Hepatocyte (in vitro differentiated cells): ENCODE measurements around the gene C19orf73. TPM values are rescaled to one million over a fixed set of nuclear protein-coding genes. Genes with fewer than 3 reads are reported as not detected.
"Not testable (repeated sequence)": the region's sequence is repeated elsewhere in the genome, so short reads cannot be mapped to it uniquely, and the experiment has no call there.

Experiments used
- DNase-seq: peaks from one replicate; pipeline ENCODE4 v3.0.0-alpha.2; 2016; ENCODE audit warnings: low spot score
- H2AFZ ChIP-seq: fragments of 200-600 bp; sonication (generic); 2 replicates; pipeline ENCODE4 v1.6.0; 2016; ENCODE audit warnings: antibody characterized with exemption, mild to moderate bottlenecking
- H3K27ac ChIP-seq: fragments of 200-600 bp; sonication (generic); 2 replicates; pipeline ENCODE4 v1.5.1; 2016; ENCODE audit warnings: mild to moderate bottlenecking
- H3K27me3 ChIP-seq: fragments of 200-600 bp; sonication (generic); 2 replicates; pipeline ENCODE4 v1.6.1; 2016
- H3K36me3 ChIP-seq: fragments of 200-600 bp; sonication (generic); replicated peaks from 2 replicates; pipeline ENCODE4 v1.5.1; 2016; ENCODE audit warnings: low read depth; ENCODE audit not compliant: insufficient read depth
- H3K4me1 ChIP-seq: fragments of 200-600 bp; sonication (generic); 2 replicates; pipeline ENCODE4 v1.5.1; 2016; ENCODE audit warnings: mild to moderate bottlenecking, moderate library complexity; ENCODE audit not compliant: insufficient read depth
- H3K4me2 ChIP-seq: fragments of 200-600 bp; sonication (generic); 2 replicates; pipeline ENCODE4 v1.6.0; 2016
- H3K4me3 ChIP-seq: fragments of 200-600 bp; sonication (generic); 2 replicates; pipeline ENCODE4 v1.5.1; 2016; ENCODE audit warnings: mild to moderate bottlenecking
- H3K79me2 ChIP-seq: fragments of 200-600 bp; sonication (generic); 2 replicates; pipeline ENCODE4 v1.6.0; 2017; ENCODE audit warnings: mild to moderate bottlenecking
- H3K9me2 ChIP-seq: fragments of 200-600 bp; sonication (generic); replicated peaks from 2 replicates; pipeline ENCODE4 v1.6.0; 2017; ENCODE audit warnings: mild to moderate bottlenecking; ENCODE audit not compliant: insufficient read depth
- H3K9me3 ChIP-seq: fragments of 200-600 bp; sonication (generic); 2 replicates; pipeline ENCODE4 v1.5.1; 2016; ENCODE audit warnings: low read depth, mild to moderate bottlenecking
- H4K20me1 ChIP-seq: fragments of 200-600 bp; sonication (generic); 2 replicates; pipeline ENCODE4 v1.6.0; 2016; ENCODE audit warnings: mild to moderate bottlenecking; ENCODE audit not compliant: insufficient read depth, poor library complexity, severe bottlenecking
- CTCF ChIP-seq: fragments of 200-600 bp; sonication (generic); IDR thresholded peaks from 2 replicates; pipeline ENCODE4 v1.5.1; 2016; ENCODE audit warnings: antibody characterized with exemption, mild to moderate bottlenecking; ENCODE audit not compliant: poor library complexity
- EZH2 ChIP-seq: fragments of 200-600 bp; sonication (generic); IDR thresholded peaks from 2 replicates; pipeline ENCODE4 v1.6.1; 2016; ENCODE audit warnings: antibody characterized with exemption, mild to moderate bottlenecking, borderline replicate concordance
- EZH2phosphoT487 ChIP-seq: fragments of 200-600 bp; sonication (generic); IDR thresholded peaks from one replicate; pipeline ENCODE4 v1.6.1; 2018; ENCODE audit warnings: antibody characterized with exemption, mild to moderate bottlenecking, low read depth, moderate library complexity; ENCODE audit not compliant: unreplicated experiment, severe bottlenecking
- WGBS: methylation state at CpG from one replicate; pipeline ENCODE4 v1.1.6; 2016; ENCODE audit warnings: low lambda C conversion rate; ENCODE audit errors: missing lambda C conversion rate; 5-methylcytosine and 5-hydroxymethylcytosine counted together
- polyA plus RNA-seq: library from polyadenylated mRNA; unstranded; fragments of >200 nt; fragmentation: Nextera tagmentation; extraction: Ambion mirVana; gene quantifications from 2 replicates; pipeline ENCODE4 v1.2.1, GENCODE V29; 2016
- total RNA-seq: library from RNA; depleted of rRNA; stranded (reverse); fragments of >200 nt; gene quantifications from 2 replicates; pipeline ENCODE4 v1.2.3, GENCODE V29; 2014

Gene C19orf73
- total and polyA plus RNA-seq, 2 experiments from 2014 or later: 1.9 to 2.7 TPM

GRCh38 chr19:49126575-49126974 is 7.6 kb upstream of the C19orf73 start:
- no peak overlapping the region for H3K4me3 ChIP-seq
- H4K20me1 ChIP-seq: no peaks in the 10 kb centered on the region
- no peak for DNase-seq
- H3K9me2 ChIP-seq: no peaks in the 10 kb centered on the region
- WGBS: 70% methylated on average over 4 of the region's 4 CpGs
- no peak overlapping the region for H3K27ac ChIP-seq
- no peak for TF ChIP-seq CTCF
- TF ChIP-seq EZH2: no peak
- TF ChIP-seq EZH2phosphoT487: no peak
- H3K27me3 ChIP-seq: no peaks in the 10 kb centered on the region
- H3K4me1 ChIP-seq: no peaks in the 10 kb centered on the region
- H2AFZ ChIP-seq: no peak overlapping the region
- H3K36me3 ChIP-seq: no peaks in the 10 kb centered on the region
- H3K79me2 ChIP-seq: no peaks in the 10 kb centered on the region
- no peak overlapping the region for H3K4me2 ChIP-seq
- H3K9me3 ChIP-seq: no peaks in the 10 kb centered on the region

DNA sequence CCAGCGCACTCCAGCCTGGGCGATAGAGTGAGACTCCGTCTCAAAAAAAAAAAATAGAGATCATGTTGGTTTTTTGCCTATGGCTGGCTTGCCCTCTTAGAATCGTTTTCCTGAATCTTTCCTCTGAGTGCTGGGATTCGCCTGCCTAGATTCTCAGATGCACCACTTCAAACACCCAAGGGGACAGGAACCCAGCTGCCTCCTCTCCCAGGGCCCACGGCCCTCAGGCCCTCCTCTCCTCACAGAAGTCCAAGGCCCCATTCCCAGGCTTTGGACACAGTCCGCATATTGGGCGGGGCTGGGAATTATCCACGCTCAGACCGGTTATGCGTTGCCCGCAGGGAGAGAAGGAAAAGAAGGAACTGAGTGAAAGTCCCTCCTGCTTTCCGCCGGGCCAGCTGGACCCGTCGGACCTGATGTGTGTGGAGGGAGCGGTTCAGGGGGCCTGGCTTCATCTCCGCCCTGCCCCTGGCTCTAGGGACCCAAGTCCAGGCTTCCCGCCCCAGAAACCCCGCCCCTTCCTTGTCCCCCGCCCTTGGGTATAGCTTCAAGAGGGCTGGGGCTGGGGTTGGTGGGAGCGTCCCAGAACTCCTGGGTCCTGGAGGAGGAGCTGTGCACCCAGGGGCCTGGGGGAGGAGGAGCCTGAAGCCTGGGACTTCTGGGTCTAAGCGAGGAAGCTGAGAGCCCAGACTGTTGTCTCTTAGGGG is 6.2 kb upstream of the C19orf73 start:
- Histone ChIP-seq H3K36me3 (no peaks in the 10 kb centered on the region), H3K4me3 (no peak overlapping the region), H3K9me3 (no peaks in the 10 kb centered on the region), H3K9me2 (no peaks in the 10 kb centered on the region), H3K79me2 (no peaks in the 10 kb centered on the region), H4K20me1 (no peaks in the 10 kb centered on the region), H3K27ac (no peak overlapping the region), H3K27me3 (peaks cover 7% of the 10 kb centered on the region), H3K4me1 (no peaks in the 10 kb centered on the region), H2AFZ (no peak overlapping the region), H3K4me2 (peak overlapping the region; percentile 53)
- DNase-seq: peak; percentile 59
- TF ChIP-seq CTCF (no peak), EZH2 (no peak), EZH2phosphoT487 (no peak)
- 42% methylated on average over 23 of the region's 23 CpGs for WGBS

DNA sequence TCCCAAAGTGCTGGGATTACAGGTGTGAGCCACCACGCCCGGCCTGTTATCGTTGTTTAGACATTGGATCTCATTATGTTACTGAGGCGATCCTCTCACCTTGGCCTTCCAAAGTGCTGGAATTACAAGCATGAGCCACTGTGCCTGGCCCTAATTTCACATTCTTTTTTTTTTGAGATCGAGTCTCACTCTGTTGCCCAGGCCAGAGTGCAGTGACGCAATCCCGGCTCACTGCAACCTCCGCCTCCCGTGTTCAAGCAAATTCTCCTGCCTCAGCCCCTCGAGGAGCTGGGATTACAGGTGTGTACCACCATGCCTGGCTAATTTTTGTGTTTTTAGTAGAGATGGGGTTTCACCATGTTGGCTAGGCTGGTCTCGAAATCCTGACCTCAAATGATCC is 4.3 kb upstream of the C19orf73 start:
- not testable (repeated sequence) for H3K9me2 ChIP-seq, H3K27ac ChIP-seq, H3K27me3 ChIP-seq, H3K36me3 ChIP-seq, H3K79me2 ChIP-seq, H3K4me1 ChIP-seq, DNase-seq, H4K20me1 ChIP-seq, H3K9me3 ChIP-seq, H2AFZ ChIP-seq, H3K4me3 ChIP-seq, H3K4me2 ChIP-seq
- WGBS: 95% methylated on average over 11 of the region's 11 CpGs

DNA sequence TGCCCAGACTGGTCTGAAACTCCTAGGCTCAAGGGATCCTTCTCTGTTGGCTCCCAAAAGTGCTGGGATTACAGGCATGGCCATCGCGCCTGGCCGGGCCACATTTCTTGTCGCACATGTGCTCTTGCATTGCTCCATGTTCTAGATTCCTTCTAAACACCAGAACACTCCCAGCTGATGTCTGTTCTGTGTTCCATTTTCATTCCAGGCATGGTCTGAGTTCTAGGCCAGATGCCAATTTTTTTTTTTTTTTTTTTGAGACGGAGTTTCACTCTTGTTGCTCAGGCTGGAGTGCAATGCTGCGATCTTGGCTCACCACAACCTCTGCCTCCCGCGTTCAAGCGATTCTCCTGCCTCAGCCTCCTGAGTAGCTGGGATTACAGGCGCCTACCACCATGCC is 2.9 kb upstream of the C19orf73 start:
- peaks cover 11% of the 10 kb centered on the region for H3K4me1 ChIP-seq
- H3K9me2 ChIP-seq, H3K4me3 ChIP-seq, H2AFZ ChIP-seq, H3K36me3 ChIP-seq, H3K79me2 ChIP-seq, H4K20me1 ChIP-seq, H3K27me3 ChIP-seq, H3K4me2 ChIP-seq, H3K27ac ChIP-seq, DNase-seq, H3K9me3 ChIP-seq: not testable (repeated sequence)
- 92% methylated on average over 10 of the region's 10 CpGs for WGBS
